Keratinocyte (primary cell): ENCODE data around the gene HPS3.

Experiments
- CTCF ChIP-seq, 3 experiments: IDR thresholded peaks in 1 of 3; conservative IDR thresholded peaks in 1 of 3; optimal IDR thresholded peaks in 1 of 3; 2 replicates in 2 of 3; 3 replicates in 1 of 3; pipeline versions ENCODE3 to v1.5.1; 2011; ENCODE audit warnings: low read length in 3 of 3, mild to moderate bottlenecking in 3 of 3, moderate library complexity in 2 of 3, control low read depth in 1 of 3, inconsistent platforms in 1 of 3; ENCODE audit not compliant: insufficient read depth in 2 of 3; ENCODE audit errors: extremely low read depth in 1 of 3
- EZH2 ChIP-seq: IDR thresholded peaks from one replicate; pipeline ENCODE4 v1.6.1; 2012; ENCODE audit warnings: inconsistent platforms, mild to moderate bottlenecking, low read length, moderate library complexity

DNA sequence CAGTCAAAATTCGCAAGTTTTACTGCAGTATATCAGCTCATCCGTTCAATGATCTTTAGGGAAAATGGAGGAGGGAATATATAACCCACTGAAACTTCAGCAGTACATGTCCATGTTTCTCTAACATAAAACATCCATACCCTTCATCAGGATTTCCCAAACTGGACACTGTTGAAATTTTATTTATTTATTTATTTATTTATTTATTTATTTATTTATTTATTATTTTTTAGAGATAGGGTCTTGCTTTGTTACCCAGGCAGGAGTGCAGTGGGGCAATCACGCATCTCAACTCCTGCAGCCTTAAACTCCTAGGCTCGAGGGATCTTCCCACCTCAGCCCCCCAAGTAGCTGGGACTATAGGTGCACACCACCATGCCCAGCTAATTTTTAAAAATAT, 28.3 kb upstream of the HPS3 start:
- no peak for TF ChIP-seq CTCF (optimal IDR thresholded peaks at IDR 0.05 in 1 of 3, IDR thresholded peaks at IDR 0.05 in 1 of 3, conservative IDR thresholded peaks at IDR 0.05 in 1 of 3; ENCODE audit: extremely low read depth in 1 of 3, insufficient read depth in 2 of 3, low read length in 3 of 3)
- TF ChIP-seq EZH2, result no peak
